Suprapubic skin (tissue), 4 donors: ENCODE measurements around the gene FIBP. TPM values are rescaled to one million over a fixed set of nuclear protein-coding genes. Genes with fewer than 3 reads are reported as not detected.

Source experiments
- DNase-seq, 2 donors: peaks; one replicate each; pipeline ENCODE4 v3.0.0-alpha.2; 2019; ENCODE audit warnings: low spot score in 2 of 2
- H3K27ac ChIP-seq: fragments of 200-600 bp; sonication (generic); one replicate; pipeline ENCODE4 v1.5.1; 2019
- H3K27me3 ChIP-seq: fragments of 200-600 bp; sonication (generic); one replicate; pipeline ENCODE4 v1.5.1; 2019
- H3K36me3 ChIP-seq: fragments of 200-600 bp; sonication (generic); one replicate; pipeline ENCODE4 v1.5.1; 2019
- H3K4me1 ChIP-seq: fragments of 200-600 bp; sonication (generic); one replicate; pipeline ENCODE4 v1.5.1; 2019
- H3K4me3 ChIP-seq: fragments of 200-600 bp; sonication (generic); one replicate; pipeline ENCODE4 v1.5.1; 2019; ENCODE audit warnings: mild to moderate bottlenecking
- H3K9me3 ChIP-seq: fragments of 200-600 bp; sonication (generic); one replicate; pipeline ENCODE4 v1.5.1; 2019
- CTCF ChIP-seq, 2 donors: fragments of 200-600 bp in 1 of 2; fragments of 450-650 bp in 1 of 2; sonication (generic) in 1 of 2; IDR thresholded peaks; one replicate each; pipeline ENCODE4 v1.5.1; 2016 to 2019; ENCODE audit warnings: antibody characterized with exemption in 2 of 2, mild to moderate bottlenecking in 1 of 2, moderate library complexity in 1 of 2
- EP300 ChIP-seq: sonication (generic); formaldehyde crosslinking; IDR thresholded peaks from one replicate; pipeline ENCODE4 v1.6.1; 2017; ENCODE audit warnings: antibody characterized with exemption
- POLR2A ChIP-seq, 2 donors: fragments of 450-650 bp; IDR thresholded peaks; one replicate each; pipeline ENCODE4 v1.6.1; 2017; ENCODE audit warnings: antibody characterized with exemption in 2 of 2, mild to moderate bottlenecking in 2 of 2, moderate library complexity in 2 of 2
- POLR2AphosphoS5 ChIP-seq, 3 donors: sonication (generic); formaldehyde crosslinking; IDR thresholded peaks; one replicate each; pipeline ENCODE4 v1.6.1; 2017; ENCODE audit warnings: antibody characterized with exemption in 3 of 3
- WGBS: methylation state at CpG from one replicate; pipeline ENCODE4 v1.1.5; 2018; 5-methylcytosine and 5-hydroxymethylcytosine counted together
- total RNA-seq, 4 donors: library from RNA; depleted of rRNA; stranded (reverse); fragments of >200 nt; gene quantifications; one replicate each; pipeline ENCODE4 v1.1.0, GENCODE V29; 2016

The FIBP gene
- total RNA-seq, 4 donors from 2014 or later: 46.9 to 89.3 (median 74.6) TPM

GRCh38 chr11:65891219-65892136, 3.2 kb upstream of the FIBP start:
- WGBS: 14% methylated on average over 31 of the region's 57 CpGs
- no peaks in the 10 kb centered on the region for H3K9me3 ChIP-seq
- peaks cover 66% of the 10 kb centered on the region for H3K4me1 ChIP-seq

GRCh38 chr11:65890324-65891218, 2.3 kb upstream of the FIBP start, which contains the start of gene CCDC85B:
Gene CCDC85B (plus strand): TSS chr11:65890673. CDS start chr11:65890784, 111 bp downstream.
- Histone ChIP-seq H3K4me3 (peak within 1 kb of the TSS; percentile 65), H3K27ac (peak within 1 kb of the TSS; percentile 95), H3K36me3 (peaks cover 3% of the 10 kb centered on the region), H3K27me3 (no peaks in the 10 kb centered on the region), H3K9me3 (no peaks in the 10 kb centered on the region), H3K4me1 (peaks cover 66% of the 10 kb centered on the region)
- DNase-seq: peak; percentile 99
- under 1% methylated on average over 30 of the region's 94 CpGs for WGBS
- TF ChIP-seq EP300 (no peak), CTCF (IDR thresholded peaks at IDR 0.05) (no peak), POLR2AphosphoS5 (IDR thresholded peaks at IDR 0.05) (peak in 1 of 3 donors; percentile 6), POLR2A (IDR thresholded peaks at IDR 0.05) (peak in 1 of 2 donors; percentile 91)

More at GRCh38 chr11:65891219-65892136, 3.2 kb upstream of the FIBP start:
- H3K27ac ChIP-seq: peak overlapping the region; percentile 95
- DNase-seq: peak in 1 of 2 donors; percentile 78
- peak overlapping the region; percentile 65 for H3K4me3 ChIP-seq
- TF ChIP-seq CTCF (IDR thresholded peaks at IDR 0.05) (no peak), EP300 (no peak), POLR2A (IDR thresholded peaks at IDR 0.05) (no peak), POLR2AphosphoS5 (IDR thresholded peaks at IDR 0.05) (no peak)
- H3K36me3 ChIP-seq: no peaks in the 10 kb centered on the region
- H3K27me3 ChIP-seq: no peaks in the 10 kb centered on the region

GRCh38 chr11:65887723-65888162, 528 bp downstream of the FIBP start:
- H3K4me1 ChIP-seq: peaks cover 50% of the 10 kb centered on the region
- peaks cover 25% of the 10 kb centered on the region for H3K36me3 ChIP-seq
- no peaks in the 10 kb centered on the region for H3K9me3 ChIP-seq
- H3K27ac ChIP-seq: peak overlapping the region; percentile 95
- WGBS: 3% methylated on average over 23 of the region's 23 CpGs
- H3K27me3 ChIP-seq: no peaks in the 10 kb centered on the region
- TF ChIP-seq CTCF (IDR thresholded peaks at IDR 0.05): no peak
- TF ChIP-seq POLR2A (IDR thresholded peaks at IDR 0.05): no peak
- no peak for TF ChIP-seq EP300
- H3K4me3 ChIP-seq: peak overlapping the region; percentile 65
- DNase-seq: no peak

GRCh38 chr11:65886826-65887722, 1.2 kb downstream of the FIBP start:
- Histone ChIP-seq H3K4me3 (peak overlapping the region; percentile 65), H3K9me3 (no peaks in the 10 kb centered on the region), H3K4me1 (peaks cover 43% of the 10 kb centered on the region), H3K36me3 (peaks cover 32% of the 10 kb centered on the region), H3K27me3 (no peaks in the 10 kb centered on the region), H3K27ac (peak overlapping the region; percentile 95)
- DNase-seq: no peak
- WGBS: 80% methylated on average over 14 of the region's 14 CpGs
- TF ChIP-seq EP300 (no peak), CTCF (IDR thresholded peaks at IDR 0.05) (no peak), POLR2A (IDR thresholded peaks at IDR 0.05) (no peak), POLR2AphosphoS5 (IDR thresholded peaks at IDR 0.05) (no peak)
